GM19025 (cell line): ENCODE results near the gene ATP5PF.
"Not testable (repeated sequence)": the region's sequence is repeated elsewhere in the genome, so short reads cannot be mapped to it uniquely, and the experiment has no call there.

ENCODE experiments used
- ATAC-seq: cut with Tn5 transposase; IDR thresholded peaks from one replicate; pipeline ENCODE4 v1.9.1; 2021; ENCODE audit warnings: mild to moderate bottlenecking, low read depth, moderate library complexity; ENCODE audit not compliant: unreplicated experiment

ATP5PF gene

GRCh38 chr21:25734904-25735645 is at the start of gene ATP5PF, which contains the start of gene GABPA:
Gene ATP5PF, minus strand, starts transcription at chr21:25734904. Its CDS starts 5,110 bp downstream, at chr21:25729794.
Gene GABPA, plus strand, starts transcription at chr21:25734972. Its CDS starts 6,627 bp downstream, at chr21:25741599.
- ATAC-seq = peak; percentile 84

- not testable (repeated sequence) for ATAC-seq
Measured at GRCh38 chr21:25778126-25778875, 43.6 kb upstream of the ATP5PF start.

GRCh38 chr21:25776440-25776839 is 41.7 kb upstream of the ATP5PF start:
- no peak for ATAC-seq

DNA sequence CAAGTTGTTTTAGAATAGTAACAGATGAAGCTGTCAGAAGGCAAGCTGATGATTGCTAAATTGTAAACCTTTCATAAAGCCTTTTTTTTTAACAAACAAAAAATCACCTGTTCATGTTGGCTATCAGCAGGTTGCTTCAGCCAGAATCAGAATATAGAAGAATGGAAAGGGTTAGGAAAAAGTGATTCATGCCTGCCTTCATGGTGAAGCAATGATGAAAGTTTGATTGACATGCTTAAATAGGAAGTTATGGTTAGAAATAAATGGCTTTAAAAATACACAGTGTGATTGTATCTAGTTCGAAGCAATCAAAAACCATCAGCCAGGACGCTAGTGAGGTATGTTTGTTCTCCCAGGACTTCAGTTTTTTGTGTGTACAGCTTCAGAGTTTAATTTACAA is 38.0 kb upstream of the ATP5PF start:
- no peak for ATAC-seq

DNA sequence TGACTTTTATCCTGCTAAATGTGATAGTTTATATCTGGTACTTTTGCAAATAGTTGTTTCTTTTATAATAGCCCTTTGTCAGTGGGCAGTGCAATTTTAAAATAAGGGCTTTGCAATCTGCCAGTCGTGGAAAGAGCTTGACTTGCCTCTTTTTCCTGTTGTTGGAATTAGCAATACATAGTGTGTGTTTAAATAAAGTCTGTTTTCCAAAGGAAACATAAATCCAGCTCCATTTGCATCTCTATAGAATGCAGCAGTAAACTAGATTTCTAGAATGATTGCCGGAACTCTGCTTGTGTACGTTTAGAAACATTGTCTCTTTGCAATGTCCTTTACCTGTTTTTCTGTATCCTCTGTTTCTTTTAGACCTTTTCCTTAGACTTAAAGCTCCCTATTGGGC is 33.2 kb upstream of the ATP5PF start:
- no peak for ATAC-seq

DNA sequence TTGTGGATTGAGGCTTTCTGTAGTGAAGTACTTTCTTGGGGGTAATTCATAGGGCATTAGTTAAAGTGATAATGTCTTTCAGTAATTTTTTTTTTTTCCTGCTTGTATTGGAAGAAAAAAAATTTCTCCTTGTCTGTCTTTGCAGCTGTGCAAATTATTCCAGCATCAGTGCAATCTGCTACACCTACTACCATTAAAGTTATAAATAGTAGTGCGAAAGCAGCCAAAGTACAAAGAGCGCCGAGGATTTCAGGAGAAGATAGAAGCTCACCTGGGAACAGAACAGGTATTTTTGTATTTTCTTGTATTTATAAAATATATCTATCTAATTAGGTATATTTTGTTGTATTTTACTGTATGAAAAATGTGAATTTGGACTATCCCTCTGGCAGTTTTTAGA is 29.4 kb upstream of the ATP5PF start:
- ATAC-seq = no peak

- no peak for ATAC-seq
Measured at GRCh38 chr21:25760677-25761076, 26.0 kb upstream of the ATP5PF start.

DNA sequence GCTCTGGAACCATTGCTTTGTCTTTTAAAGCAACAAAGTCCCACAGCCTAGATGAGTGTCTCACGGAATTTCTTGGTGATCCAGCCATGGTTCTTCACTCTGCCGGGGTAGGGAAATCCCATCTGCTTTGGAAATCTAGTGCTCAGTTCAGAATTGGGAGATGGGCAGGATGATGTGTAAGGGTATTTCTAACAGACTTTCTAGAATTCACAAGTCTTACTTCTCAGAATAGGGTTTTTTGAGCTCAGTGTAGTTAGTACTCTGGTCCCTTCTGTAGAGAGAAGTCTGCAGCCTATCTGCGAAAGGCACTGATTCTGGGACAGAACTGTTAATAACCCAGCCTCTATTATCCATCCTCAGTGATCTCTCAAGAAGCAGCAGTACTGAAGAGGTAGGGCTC is 25.4 kb upstream of the ATP5PF start:
- no peak for ATAC-seq

- ATAC-seq = no peak
Measured at GRCh38 chr21:25759573-25759972, 24.9 kb upstream of the ATP5PF start.

- ATAC-seq = no peak
Measured at GRCh38 chr21:25757531-25757930, 22.8 kb upstream of the ATP5PF start.

GRCh38 chr21:25756190-25756932 is 21.7 kb upstream of the ATP5PF start:
- no peak for ATAC-seq

GRCh38 chr21:25752416-25752815 is 17.7 kb upstream of the ATP5PF start:
- ATAC-seq = no peak

DNA sequence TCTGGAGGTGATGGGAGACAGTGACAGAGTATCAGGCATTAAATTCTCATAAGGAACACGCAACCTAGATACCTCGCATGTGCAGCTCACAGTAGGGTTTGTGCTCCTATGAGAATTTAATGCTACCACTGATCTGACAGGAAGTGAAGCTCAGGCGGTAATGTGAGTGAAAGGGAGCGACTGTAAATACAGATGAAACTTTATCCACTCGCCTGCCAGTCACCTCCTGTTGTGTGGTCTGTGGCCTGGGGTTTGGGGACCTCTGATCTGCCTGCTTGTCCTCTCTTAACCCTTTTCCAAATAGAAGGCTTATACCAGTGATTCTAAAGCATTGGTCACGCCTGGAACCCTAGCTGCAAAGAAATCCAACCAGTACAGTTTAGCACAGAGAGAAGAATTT is 15.4 kb upstream of the ATP5PF start:
- ATAC-seq = no peak

- ATAC-seq = no peak
Measured at GRCh38 chr21:25744854-25745253, 10.2 kb upstream of the ATP5PF start.

GRCh38 chr21:25742900-25743299 is 8.2 kb upstream of the ATP5PF start:
- ATAC-seq = no peak

- ATAC-seq = no peak
Measured at GRCh38 chr21:25737421-25737820, 2.7 kb upstream of the ATP5PF start.

DNA sequence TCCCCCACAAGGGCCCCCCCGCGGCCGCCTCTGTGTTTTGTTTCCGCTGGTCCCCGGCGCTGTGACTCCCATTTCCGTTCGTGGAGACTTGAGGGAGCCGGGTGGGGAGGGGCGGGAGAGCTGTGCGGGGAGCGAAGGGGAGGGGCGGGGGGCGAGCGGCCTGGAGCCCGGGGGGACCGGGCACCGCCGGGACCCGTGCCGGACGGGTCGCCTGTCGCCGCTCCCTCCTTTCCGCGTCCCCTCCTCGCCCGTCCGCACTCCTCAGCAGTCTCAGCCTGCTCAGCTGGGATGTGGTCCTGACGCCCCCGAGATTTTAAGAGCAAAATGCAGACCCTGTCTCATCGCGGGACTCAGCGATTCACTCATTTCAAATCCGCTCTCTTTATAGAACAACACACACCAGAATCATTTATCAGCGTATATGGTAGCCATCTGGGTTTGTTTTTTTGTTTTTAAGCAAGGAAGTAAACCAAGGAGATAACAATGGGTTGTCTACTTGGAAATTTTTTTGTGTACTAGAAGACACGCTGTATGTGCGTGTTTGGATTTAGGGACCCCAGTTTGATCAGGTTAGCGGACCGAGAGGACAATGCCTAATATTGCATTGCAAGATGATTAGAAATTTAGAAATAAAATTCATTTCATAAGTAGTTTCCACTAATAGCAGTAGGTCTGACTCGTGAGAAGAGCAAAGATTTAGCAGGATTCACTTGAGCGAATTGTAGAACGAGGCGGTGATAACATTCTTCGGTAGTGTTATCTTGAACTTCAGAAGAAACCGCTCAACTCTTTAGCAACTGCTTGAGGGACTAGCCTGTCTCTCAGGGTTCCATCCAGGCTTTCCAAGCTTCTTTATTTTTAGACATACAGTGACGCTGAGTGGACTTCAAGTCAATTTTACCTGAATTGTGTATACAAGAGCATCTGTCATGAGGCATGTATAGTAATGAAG is 1.2 kb upstream of the ATP5PF start:
- peak; percentile 5 for ATAC-seq

GRCh38 chr21:25734654-25734903 is 125 bp downstream of the ATP5PF start:
- ATAC-seq = no peak

DNA sequence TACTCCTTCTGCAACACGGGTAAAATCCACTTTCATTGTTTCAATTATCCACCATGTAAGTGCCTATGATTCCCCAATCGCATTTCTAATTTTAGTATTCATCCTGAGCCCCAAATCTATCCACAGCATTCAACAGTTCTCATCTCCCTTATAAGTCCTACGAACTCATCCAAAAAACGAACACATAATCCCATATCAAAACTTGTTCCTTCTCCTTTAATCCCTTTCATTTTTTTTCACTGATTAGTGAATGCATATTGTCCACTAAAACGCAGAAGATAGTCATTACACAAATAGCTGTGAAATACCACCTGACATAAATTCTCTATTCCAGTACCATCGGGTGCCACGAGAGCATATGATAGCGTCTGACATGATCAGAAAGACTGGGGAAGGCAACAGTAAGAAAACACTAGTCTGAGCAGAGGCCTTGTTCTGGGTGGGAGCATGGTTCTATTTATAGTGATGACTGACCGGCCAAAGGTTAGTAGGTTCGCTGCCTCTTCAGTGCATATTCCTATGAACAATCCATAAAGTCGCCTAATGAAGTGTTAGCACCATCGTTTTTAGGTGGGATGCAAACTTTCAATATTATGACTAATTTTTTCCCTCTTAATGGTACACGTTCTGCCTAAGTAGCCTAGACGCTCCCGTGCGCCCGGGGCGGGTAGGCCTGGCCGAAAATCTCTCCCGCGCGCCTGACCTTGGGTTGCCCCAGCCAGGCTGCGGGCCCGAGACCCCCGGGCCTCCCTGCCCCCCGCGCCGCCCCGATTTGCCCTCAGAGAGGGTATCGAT is 648 bp downstream of the ATP5PF start:
- ATAC-seq = peak; percentile 1
